Mesothelial cell of epicardium (in vitro differentiated cells): ENCODE results near the gene LAPTM5. TPM values are rescaled to one million over a fixed set of nuclear protein-coding genes. Genes with fewer than 3 reads are reported as not detected.

Experiments
- DNase-seq, 2 experiments: peaks; one replicate each; pipeline ENCODE4 v3.0.0; 2021; ENCODE audit warnings: low spot score in 2 of 2; ENCODE audit not compliant: unreplicated experiment in 2 of 2
- H3K27ac Mint-ChIP-seq: 2 replicates; pipeline ENCODE4 v1.8.0; 2021; ENCODE audit warnings: mixed read lengths
- H3K27me3 Mint-ChIP-seq: 2 replicates; pipeline ENCODE4 v1.8.0; 2021; ENCODE audit warnings: low read depth, mixed read lengths
- H3K36me3 Mint-ChIP-seq: 2 replicates; pipeline ENCODE4 v1.8.0; 2021; ENCODE audit warnings: mixed read lengths
- H3K4me1 Mint-ChIP-seq: 2 replicates; pipeline ENCODE4 v1.8.0; 2021; ENCODE audit warnings: mixed read lengths
- H3K4me3 Mint-ChIP-seq: 2 replicates; pipeline ENCODE4 v1.8.0; 2021; ENCODE audit warnings: mild to moderate bottlenecking, moderate library complexity, mixed read lengths
- H3K9me3 Mint-ChIP-seq: 2 replicates; pipeline ENCODE4 v1.8.0; 2021; ENCODE audit warnings: mixed read lengths
- total RNA-seq: library from RNA; stranded (reverse); gene quantifications from 3 replicates; pipeline ENCODE4 v1.2.1, GENCODE V29; 2021
- TF ChIP-seq, protein P1 (sequence below): fragments of 200-600 bp; sonication (generic); IDR thresholded peaks from one replicate; pipeline ENCODE4 v1.5.0; 2021; ENCODE audit warnings: antibody characterized with exemption; ENCODE audit not compliant: unreplicated experiment

Gene LAPTM5
- total RNA-seq, 1 donor from 2014 or later: not detected

DNA sequence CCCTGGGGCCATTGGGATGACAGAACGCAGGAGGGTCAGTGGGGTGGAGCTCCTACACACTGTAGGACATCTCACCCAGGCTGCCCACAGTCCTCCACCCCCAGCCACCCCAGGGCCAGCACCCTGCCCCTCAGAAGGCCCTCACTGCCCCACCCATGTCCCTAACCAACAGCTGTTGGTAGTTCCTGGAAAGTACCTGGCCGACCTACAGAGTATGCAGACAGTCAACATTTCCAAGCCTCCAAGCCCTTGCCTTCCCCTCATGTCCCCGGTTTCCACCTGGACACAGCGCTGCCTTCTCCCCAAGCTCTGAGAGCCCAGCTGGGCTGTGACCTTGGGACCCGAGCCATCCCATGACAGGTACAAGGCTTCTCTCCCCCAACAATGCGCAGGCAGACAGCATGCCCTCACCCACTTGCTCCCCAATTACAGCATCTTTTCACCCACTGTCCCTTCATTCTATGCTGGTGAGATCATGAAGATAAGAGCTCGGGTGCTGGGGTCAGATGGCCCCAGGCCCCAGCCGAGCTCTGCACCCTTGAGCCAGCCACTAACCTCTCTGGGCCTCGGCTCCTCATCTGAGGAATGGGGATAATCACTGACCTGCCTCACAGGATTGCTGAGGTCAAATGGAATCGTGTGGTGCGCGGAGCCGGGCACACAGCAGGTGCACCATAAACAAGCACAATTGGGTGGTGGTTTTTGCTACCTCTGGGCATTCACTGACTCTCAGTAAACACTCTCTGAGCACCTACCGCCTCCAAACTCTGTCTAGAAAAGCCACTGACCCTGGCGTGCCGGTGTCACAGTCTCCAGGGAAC, 11.2 kb downstream of the LAPTM5 start:
- TF ChIP-seq, protein P1, sequence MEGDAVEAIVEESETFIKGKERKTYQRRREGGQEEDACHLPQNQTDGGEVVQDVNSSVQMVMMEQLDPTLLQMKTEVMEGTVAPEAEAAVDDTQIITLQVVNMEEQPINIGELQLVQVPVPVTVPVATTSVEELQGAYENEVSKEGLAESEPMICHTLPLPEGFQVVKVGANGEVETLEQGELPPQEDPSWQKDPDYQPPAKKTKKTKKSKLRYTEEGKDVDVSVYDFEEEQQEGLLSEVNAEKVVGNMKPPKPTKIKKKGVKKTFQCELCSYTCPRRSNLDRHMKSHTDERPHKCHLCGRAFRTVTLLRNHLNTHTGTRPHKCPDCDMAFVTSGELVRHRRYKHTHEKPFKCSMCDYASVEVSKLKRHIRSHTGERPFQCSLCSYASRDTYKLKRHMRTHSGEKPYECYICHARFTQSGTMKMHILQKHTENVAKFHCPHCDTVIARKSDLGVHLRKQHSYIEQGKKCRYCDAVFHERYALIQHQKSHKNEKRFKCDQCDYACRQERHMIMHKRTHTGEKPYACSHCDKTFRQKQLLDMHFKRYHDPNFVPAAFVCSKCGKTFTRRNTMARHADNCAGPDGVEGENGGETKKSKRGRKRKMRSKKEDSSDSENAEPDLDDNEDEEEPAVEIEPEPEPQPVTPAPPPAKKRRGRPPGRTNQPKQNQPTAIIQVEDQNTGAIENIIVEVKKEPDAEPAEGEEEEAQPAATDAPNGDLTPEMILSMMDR: no peak
- DNase-seq: no peak
- H3K27ac Mint-ChIP-seq: no peak overlapping the region
- H3K4me1 Mint-ChIP-seq: peaks cover 26% of the 10 kb centered on the region
- H3K36me3 Mint-ChIP-seq: no peaks in the 10 kb centered on the region
- H3K9me3 Mint-ChIP-seq: no peaks in the 10 kb centered on the region
- no peaks in the 10 kb centered on the region for H3K27me3 Mint-ChIP-seq
- no peak overlapping the region for H3K4me3 Mint-ChIP-seq

GRCh38 chr1:30745834-30746208, 11.8 kb downstream of the LAPTM5 start:
- TF ChIP-seq, protein P1: no peak
- no peak overlapping the region for H3K4me3 Mint-ChIP-seq
- peaks cover 26% of the 10 kb centered on the region for H3K4me1 Mint-ChIP-seq
- H3K9me3 Mint-ChIP-seq: no peaks in the 10 kb centered on the region
- no peaks in the 10 kb centered on the region for H3K36me3 Mint-ChIP-seq
- H3K27me3 Mint-ChIP-seq: no peaks in the 10 kb centered on the region
- no peak overlapping the region for H3K27ac Mint-ChIP-seq
- no peak for DNase-seq

DNA sequence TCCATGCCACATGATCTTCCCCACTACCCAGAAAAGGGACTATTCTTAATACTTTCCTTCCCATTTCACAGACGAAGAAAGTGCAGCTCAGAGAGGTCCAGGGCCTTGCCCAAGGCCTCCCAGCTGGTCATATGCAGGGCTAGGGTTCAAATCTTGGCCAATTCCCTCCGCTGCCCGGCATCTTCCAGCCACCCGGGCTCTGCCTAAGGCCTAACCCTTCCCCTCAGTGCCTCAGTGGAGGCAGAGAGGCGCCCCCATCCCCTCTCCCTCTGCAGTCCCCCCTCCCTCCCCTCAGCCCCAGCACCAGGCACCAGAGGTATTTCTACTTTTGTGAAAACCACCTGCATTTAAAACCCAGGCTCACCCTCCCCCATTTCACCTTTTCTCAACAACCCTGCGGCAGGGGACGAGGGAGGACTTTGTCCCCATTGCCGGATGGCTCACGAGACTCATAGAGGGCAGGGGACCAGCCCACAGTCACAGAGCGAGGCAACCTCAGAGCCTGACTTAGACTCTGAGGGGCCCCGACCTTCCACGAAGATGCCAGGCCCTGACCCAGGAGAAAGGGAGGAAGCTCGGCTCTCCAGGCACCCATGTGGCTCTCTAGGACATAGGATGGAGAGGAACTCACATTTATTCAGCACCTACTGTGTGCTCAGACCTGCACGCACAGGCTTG, 12.3 kb downstream of the LAPTM5 start:
- Mint-ChIP-seq H3K4me1 (peaks cover 25% of the 10 kb centered on the region), H3K9me3 (no peaks in the 10 kb centered on the region), H3K36me3 (no peaks in the 10 kb centered on the region), H3K27ac (no peak overlapping the region), H3K27me3 (no peaks in the 10 kb centered on the region), H3K4me3 (no peak overlapping the region)
- TF ChIP-seq, protein P1: no peak
- DNase-seq: no peak

GRCh38 chr1:30744060-30744756, 13.4 kb downstream of the LAPTM5 start:
- H3K4me1 Mint-ChIP-seq: peaks cover 22% of the 10 kb centered on the region
- H3K9me3 Mint-ChIP-seq: no peaks in the 10 kb centered on the region
- no peaks in the 10 kb centered on the region for H3K36me3 Mint-ChIP-seq
- no peak for DNase-seq
- H3K27me3 Mint-ChIP-seq: no peaks in the 10 kb centered on the region
- no peak overlapping the region for H3K27ac Mint-ChIP-seq
- TF ChIP-seq, protein P1: no peak
- H3K4me3 Mint-ChIP-seq: no peak overlapping the region

DNA sequence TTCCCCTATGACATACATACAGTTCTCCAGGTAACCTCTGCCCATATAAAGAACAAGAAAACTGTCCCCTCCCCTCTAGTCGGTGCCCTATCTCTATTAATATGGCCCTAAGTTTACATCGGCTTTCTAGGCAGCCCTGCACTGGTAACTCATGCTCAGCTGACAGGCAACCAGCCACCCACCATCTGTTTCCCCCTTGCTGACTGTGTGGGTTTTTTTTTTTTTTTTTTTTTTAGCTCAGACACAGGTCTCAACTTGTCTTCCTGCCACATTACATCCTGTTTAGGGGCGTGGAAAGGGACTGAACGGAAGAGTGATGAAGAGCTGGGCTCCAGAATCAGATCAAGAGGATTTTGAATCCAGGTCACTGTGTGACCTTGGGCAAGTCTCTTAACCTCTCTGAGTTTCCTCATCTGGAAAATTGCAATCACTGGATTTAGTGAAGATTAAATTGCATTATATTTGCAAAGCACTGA, 14.0 kb downstream of the LAPTM5 start:
- peaks cover 2% of the 10 kb centered on the region for H3K9me3 Mint-ChIP-seq
- H3K4me1 Mint-ChIP-seq: peaks cover 16% of the 10 kb centered on the region
- no peaks in the 10 kb centered on the region for H3K36me3 Mint-ChIP-seq
- no peak overlapping the region for H3K27ac Mint-ChIP-seq
- H3K27me3 Mint-ChIP-seq: no peaks in the 10 kb centered on the region
- DNase-seq: no peak
- TF ChIP-seq, protein P1: no peak
- no peak overlapping the region for H3K4me3 Mint-ChIP-seq
